Type B pancreatic cell (in vitro differentiated cells): Measurements from ENCODE around the gene VWA2. TPM values are rescaled to one million over a fixed set of nuclear protein-coding genes. Genes with fewer than 3 reads are reported as not detected.
"Not testable (repeated sequence)": the region's sequence is repeated elsewhere in the genome, so short reads cannot be mapped to it uniquely, and the experiment has no call there.

ENCODE experiments used
- DNase-seq: peaks from one replicate; pipeline ENCODE4 v3.0.0; 2021; ENCODE audit warnings: mixed read lengths; ENCODE audit not compliant: unreplicated experiment; ENCODE audit errors: extremely low spot score
- H3K27ac Mint-ChIP-seq: 2 replicates; pipeline ENCODE4 v1.8.0; 2021; ENCODE audit warnings: mild to moderate bottlenecking, mixed read lengths
- H3K27me3 Mint-ChIP-seq: 2 replicates; pipeline ENCODE4 v1.8.0; 2021; ENCODE audit warnings: mixed read lengths
- H3K36me3 Mint-ChIP-seq: 2 replicates; pipeline ENCODE4 v1.8.0; 2021; ENCODE audit warnings: mixed read lengths
- H3K4me1 Mint-ChIP-seq: one replicate; pipeline ENCODE4 v1.8.0; 2021; ENCODE audit warnings: mixed read lengths; ENCODE audit not compliant: unreplicated experiment
- H3K4me3 Mint-ChIP-seq: 2 replicates; pipeline ENCODE4 v1.8.0; 2021; ENCODE audit warnings: mild to moderate bottlenecking, mixed read lengths
- H3K9me3 Mint-ChIP-seq: 2 replicates; pipeline ENCODE4 v1.8.0; 2021; ENCODE audit warnings: mixed read lengths
- CTCF ChIP-seq: fragments of 200-600 bp; sonication (generic); conservative IDR thresholded peaks from 2 replicates; pipeline ENCODE4 v1.5.0; 2021; ENCODE audit warnings: antibody characterized with exemption, mild to moderate bottlenecking
- total RNA-seq: library from RNA; stranded (reverse); gene quantifications from 2 replicates; pipeline ENCODE4 v1.2.1, GENCODE V29; 2021; ENCODE audit warnings: low replicate concordance

VWA2 gene
- total RNA-seq, 1 donor from 2014 or later: 2.9 TPM

- H3K4me1 Mint-ChIP-seq: peaks cover 6% of the 10 kb centered on the region
- no peaks in the 10 kb centered on the region for H3K9me3 Mint-ChIP-seq
- no peak for DNase-seq
- no peak overlapping the region for H3K27ac Mint-ChIP-seq
- no peak overlapping the region for H3K4me3 Mint-ChIP-seq
- TF ChIP-seq CTCF: no peak
- no peaks in the 10 kb centered on the region for H3K27me3 Mint-ChIP-seq
- H3K36me3 Mint-ChIP-seq: no peaks in the 10 kb centered on the region
These were observed 88.7 kb downstream of the VWA2 start for GRCh38 chr10:114327537-114328440.

- H3K36me3 Mint-ChIP-seq: no peaks in the 10 kb centered on the region
- H3K9me3 Mint-ChIP-seq: no peaks in the 10 kb centered on the region
- no peak overlapping the region for H3K27ac Mint-ChIP-seq
- TF ChIP-seq CTCF: no peak
- no peaks in the 10 kb centered on the region for H3K27me3 Mint-ChIP-seq
- no peak overlapping the region for H3K4me3 Mint-ChIP-seq
- H3K4me1 Mint-ChIP-seq: peaks cover 11% of the 10 kb centered on the region
- no peak for DNase-seq
These were observed 89.4 kb downstream of the VWA2 start for GRCh38 chr10:114328441-114328812.

GRCh38 chr10:114328874-114329273, 89.8 kb downstream of the VWA2 start:
- Mint-ChIP-seq H3K4me1 (peaks cover 11% of the 10 kb centered on the region), H3K27me3 (no peaks in the 10 kb centered on the region), H3K9me3 (no peaks in the 10 kb centered on the region), H3K27ac (no peak overlapping the region), H3K36me3 (no peaks in the 10 kb centered on the region), H3K4me3 (no peak overlapping the region)
- TF ChIP-seq CTCF: no peak
- no peak for DNase-seq

GRCh38 chr10:114329634-114330365, 90.7 kb downstream of the VWA2 start:
- H3K4me3 Mint-ChIP-seq: no peak overlapping the region
- H3K9me3 Mint-ChIP-seq: no peaks in the 10 kb centered on the region
- H3K36me3 Mint-ChIP-seq: no peaks in the 10 kb centered on the region
- no peak for DNase-seq
- H3K4me1 Mint-ChIP-seq: peaks cover 11% of the 10 kb centered on the region
- H3K27ac Mint-ChIP-seq: no peak overlapping the region
- H3K27me3 Mint-ChIP-seq: no peaks in the 10 kb centered on the region
- no peak for TF ChIP-seq CTCF

GRCh38 chr10:114332301-114333192, 93.5 kb downstream of the VWA2 start:
- DNase-seq: no peak
- Mint-ChIP-seq H3K36me3 (no peaks in the 10 kb centered on the region), H3K4me1 (peaks cover 22% of the 10 kb centered on the region), H3K9me3 (no peaks in the 10 kb centered on the region), H3K27me3 (no peaks in the 10 kb centered on the region), H3K27ac (no peak overlapping the region), H3K4me3 (no peak overlapping the region)
- TF ChIP-seq CTCF: no peak

- H3K36me3 Mint-ChIP-seq, H3K27me3 Mint-ChIP-seq, H3K27ac Mint-ChIP-seq, DNase-seq, H3K4me3 Mint-ChIP-seq, H3K9me3 Mint-ChIP-seq: not testable (repeated sequence)
- peaks cover 22% of the 10 kb centered on the region for H3K4me1 Mint-ChIP-seq
These were observed 94.4 kb downstream of the VWA2 start for GRCh38 chr10:114333441-114333840.
